Left lobe of liver (tissue), 2 donors: ENCODE measurements around the gene NIPAL4. TPM values are rescaled to one million over a fixed set of nuclear protein-coding genes. Genes with fewer than 3 reads are reported as not detected.
"Not testable (repeated sequence)": the region's sequence is repeated elsewhere in the genome, so short reads cannot be mapped to it uniquely, and the experiment has no call there.

Source experiments
- ATAC-seq: fragments of 200-7000 bp; cut with Tn5 transposase; one replicate; pipeline ENCODE4 v1.9.1; 2020; ENCODE audit warnings: mild to moderate bottlenecking, moderate library complexity
- DNase-seq: peaks from one replicate; pipeline ENCODE4 v3.0.0-alpha.2; 2020; ENCODE audit warnings: low spot score
- total RNA-seq: library from RNA; stranded (reverse); gene quantifications from one replicate; pipeline ENCODE4 v1.2.1, GENCODE V29; 2021
- donor health status: DM: no; HTN: no; CAD: no; lungs with moderate emphysema.
- donor health status: DM: no; HTN: yes; CAD: no.

The NIPAL4 gene
- total RNA-seq, 1 donor from 2014 or later, result not detected

- DNase-seq, result not testable (repeated sequence)
These were observed 22.7 kb downstream of the NIPAL4 start for GRCh38 chr5:157482702-157483101.

GRCh38 chr5:157484768-157485167, 24.8 kb downstream of the NIPAL4 start:
- DNase-seq, result peak; percentile 87
- peak; percentile 86 for ATAC-seq

More at GRCh38 chr5:157482702-157483101, 22.7 kb downstream of the NIPAL4 start:
- ATAC-seq, result not testable (repeated sequence)

DNA sequence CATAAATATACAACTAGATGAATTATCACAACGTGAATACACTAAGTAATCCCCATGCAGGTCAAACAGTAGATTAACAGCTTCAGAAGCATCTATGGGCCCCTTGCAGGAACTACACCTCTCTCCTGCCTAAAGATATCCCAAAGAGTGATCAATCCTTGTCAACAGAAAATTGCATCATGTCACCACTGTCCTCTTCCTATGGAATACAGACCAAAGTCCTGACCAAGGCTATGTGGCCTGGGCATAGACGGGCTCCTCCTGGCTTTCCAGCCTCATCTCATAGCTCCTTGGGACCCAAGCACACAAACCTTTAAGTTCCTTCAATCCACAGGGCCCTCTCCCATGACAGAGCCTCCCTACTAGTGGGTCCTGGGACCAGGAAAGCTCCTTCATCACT, 25.3 kb downstream of the NIPAL4 start:
- ATAC-seq, result peak; percentile 33

GRCh38 chr5:157485811-157486210, 25.8 kb downstream of the NIPAL4 start:
- DNase-seq (no peak), ATAC-seq (no peak)

More for the DNA sequence above, 25.3 kb downstream of the NIPAL4 start:
- DNase-seq, result no peak

DNA sequence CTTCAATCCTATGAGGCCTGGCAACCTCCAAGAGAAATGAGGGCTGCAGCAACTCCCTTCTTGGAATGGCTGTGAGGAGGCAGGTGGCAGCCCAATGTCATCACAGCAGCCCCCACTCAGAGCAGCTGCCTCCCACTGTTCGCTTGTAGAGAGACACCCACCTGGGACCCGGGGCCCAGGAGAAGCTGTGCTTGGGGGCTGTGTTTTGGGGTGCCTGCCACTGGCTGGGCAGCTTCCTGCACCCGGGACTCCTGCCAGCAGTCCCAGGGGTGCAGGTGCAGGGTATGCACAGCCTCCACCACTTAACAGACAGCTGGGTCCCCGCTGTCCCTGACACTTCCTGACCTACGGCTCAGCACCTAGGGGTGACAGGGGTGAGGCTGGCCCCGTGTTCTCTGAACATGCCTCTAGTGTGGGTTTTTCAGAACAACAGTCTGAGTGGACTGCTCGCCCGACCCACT, 26.2 kb downstream of the NIPAL4 start:
- no peak for ATAC-seq
- no peak for DNase-seq

DNA sequence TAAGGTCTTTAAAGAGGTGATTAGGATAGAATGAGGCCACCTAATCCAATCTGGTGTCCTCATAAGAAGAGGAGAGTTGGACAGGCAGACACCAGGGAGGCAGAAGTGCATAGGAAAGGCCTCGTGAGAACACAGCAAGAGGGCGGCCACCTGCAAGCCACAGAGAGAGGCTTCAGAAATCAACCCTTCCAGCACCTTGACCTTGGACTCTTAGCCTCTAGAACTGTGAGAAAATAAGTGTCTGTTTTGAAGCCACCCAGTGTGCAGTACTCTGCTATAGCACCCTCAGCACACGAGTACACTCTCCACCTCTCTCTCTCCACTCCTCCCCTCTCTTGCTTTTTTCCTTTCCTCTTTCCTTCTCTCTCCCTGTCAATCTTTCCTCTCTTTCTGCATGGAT, 26.8 kb downstream of the NIPAL4 start:
- ATAC-seq (no peak), DNase-seq (no peak)

DNA sequence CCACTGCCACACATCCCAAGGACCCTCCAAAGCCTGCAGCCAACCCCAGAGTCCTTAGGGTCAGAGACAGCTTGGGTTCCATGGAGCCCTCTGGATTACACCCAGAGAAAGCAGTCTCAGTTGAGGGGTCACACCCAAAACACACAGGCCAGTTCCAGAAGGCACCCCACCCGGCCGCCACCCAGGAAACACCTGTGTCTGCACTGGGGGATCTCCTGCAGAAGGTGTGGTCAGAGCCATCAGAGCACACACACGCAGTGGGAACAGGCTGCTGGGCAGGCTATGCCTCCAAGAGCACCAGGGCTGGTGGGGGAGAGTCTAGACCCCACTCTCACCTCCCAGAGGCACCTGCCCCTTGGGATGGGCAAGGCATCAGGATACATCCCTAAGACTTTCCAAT, 27.3 kb downstream of the NIPAL4 start:
- no peak for ATAC-seq
- no peak for DNase-seq

DNA sequence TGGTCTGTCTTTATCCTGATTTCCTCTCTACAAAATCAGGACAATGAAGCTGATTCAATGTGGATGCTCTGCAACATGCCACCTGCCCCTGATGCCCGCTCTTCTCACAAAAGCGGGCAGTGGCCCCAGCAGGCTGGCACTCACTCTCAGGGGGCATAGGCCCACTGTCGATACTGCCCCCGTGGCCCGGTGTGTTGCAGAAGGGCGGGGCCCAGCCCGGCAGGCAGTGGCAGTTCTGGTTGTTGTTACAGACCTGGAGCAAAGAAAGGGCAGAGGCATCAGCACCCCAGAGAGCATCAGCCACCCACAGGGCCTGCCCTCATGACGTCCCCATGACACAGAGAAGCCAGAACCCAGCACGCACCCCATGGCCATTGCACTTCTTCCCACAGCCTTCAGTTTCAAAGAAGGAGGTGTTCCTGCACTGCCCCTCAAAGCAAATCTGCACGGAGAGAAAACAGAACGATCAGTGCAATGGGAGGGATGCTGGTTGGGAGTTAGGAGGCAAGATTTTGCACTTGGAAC, 31.5 kb downstream of the NIPAL4 start:
- DNase-seq (no peak), ATAC-seq (no peak)

- DNase-seq, result no peak
These were observed 32.9 kb downstream of the NIPAL4 start for GRCh38 chr5:157492886-157493285.

GRCh38 chr5:157494178-157494832, 34.3 kb downstream of the NIPAL4 start:
- DNase-seq (no peak), ATAC-seq (peak; percentile 52)

More at GRCh38 chr5:157492886-157493285, 32.9 kb downstream of the NIPAL4 start:
- no peak for ATAC-seq

DNA sequence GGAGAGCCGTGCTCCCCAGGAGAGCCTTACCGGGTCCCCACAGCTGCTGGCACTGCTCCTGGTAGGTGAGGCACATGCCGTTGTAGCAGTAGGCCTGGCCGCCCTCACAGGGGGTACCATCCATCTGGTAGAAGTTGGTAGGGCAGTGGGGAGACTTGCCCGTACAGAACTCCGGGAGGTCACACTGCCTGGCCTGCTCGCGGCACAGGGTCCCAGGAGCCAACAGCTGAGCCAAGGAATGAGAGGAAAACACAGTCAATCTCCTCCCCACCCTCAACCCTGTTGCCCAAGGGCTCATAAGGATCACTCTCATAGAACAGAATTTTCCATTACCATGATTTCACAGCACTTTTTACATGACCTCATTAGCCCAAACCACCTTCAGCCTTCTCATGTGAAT, 36.9 kb downstream of the NIPAL4 start:
- ATAC-seq (no peak), DNase-seq (no peak)

- DNase-seq (no peak), ATAC-seq (peak; percentile 25)
These were observed 38.0 kb downstream of the NIPAL4 start for GRCh38 chr5:157497875-157498611.

DNA sequence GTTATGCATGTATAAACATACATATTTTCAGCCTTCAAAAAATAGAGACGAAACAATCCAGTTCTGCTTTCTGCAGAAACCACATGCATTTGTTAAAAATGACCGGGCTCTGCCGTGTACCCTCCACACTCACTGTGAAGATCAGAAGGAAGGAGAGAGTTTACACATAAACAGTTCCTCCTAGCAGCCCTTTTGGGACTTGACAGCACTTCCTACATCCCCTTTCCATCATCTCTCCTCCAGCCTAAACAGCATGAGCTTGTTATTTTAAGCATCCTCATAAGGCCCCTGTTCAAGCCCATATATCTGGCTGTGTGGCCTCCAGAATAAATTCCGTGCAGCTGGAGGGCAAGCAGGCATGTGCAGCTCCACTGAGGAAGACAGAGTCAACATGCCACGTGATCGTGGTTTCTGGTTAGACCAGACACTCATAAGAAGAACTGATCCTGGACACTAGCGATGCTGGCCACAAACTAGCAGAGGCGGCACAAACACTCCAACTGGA, 42.2 kb downstream of the NIPAL4 start:
- DNase-seq (no peak), ATAC-seq (no peak)

GRCh38 chr5:157504053-157504452, 44.0 kb downstream of the NIPAL4 start:
- no peak for DNase-seq
- ATAC-seq, result no peak

GRCh38 chr5:157505496-157505895, 45.5 kb downstream of the NIPAL4 start:
- no peak for ATAC-seq
- no peak for DNase-seq

DNA sequence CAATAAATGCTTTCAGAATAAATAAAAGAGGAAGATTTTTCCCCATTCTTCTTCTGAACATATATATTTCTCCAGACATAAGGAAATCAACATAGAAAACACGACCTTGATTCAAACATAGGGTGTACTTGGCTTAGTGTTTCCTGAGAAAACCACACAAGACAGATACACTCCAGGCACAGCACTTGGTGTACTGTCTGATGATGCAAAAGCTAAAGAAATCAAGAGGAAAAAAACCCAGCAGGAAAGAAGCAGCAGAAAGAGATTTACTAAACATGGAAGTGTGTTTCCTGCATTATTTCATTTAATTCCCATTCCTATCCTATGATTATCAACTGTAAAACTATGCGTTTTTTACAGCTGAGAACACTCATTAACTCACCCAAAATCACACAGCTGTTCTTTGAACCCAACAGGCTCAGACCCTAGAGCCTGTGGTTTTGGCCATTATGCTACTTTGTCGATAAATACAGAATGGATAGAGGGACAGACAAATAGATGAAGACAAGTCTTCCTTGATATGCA, 46.1 kb downstream of the NIPAL4 start:
- no peak for DNase-seq
- ATAC-seq, result no peak

DNA sequence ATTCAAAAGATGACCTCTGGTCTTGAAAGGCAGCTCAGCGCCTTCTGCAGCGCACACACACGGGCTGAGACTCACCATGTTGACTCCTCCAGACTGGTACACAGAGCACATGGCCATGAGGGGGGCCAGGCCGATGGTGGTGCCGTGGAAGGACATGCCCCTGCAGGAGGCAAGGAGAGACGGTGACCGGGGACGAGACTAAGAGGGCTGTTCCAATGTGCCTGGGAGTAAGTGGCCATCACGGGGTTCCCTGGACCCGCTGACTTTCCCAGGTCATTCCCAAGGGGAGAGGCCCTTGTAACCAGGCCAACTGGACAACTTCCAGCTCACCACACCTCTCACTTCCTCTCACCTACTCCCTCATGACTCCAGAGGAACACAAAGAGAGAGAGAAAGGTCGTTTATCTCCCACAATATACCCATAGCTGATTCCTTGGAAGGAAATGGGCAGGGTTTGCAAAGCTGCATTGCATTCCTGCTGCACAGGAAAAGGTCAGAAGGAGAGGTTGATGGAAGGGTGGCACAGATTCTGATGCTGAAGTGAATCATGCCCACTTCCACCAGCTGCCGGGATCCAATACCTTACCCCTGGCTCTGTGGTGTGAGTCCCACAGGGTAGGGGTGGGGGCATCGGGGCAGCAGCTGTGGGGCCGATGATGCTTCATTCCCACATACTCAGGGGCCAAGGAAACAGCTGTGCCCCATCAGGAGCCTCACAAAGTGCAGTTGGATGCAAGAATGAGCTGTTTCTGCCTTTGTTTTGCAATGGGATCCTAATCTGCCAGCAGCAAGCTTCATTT, 47.2 kb downstream of the NIPAL4 start:
- DNase-seq (no peak), ATAC-seq (no peak)

DNA sequence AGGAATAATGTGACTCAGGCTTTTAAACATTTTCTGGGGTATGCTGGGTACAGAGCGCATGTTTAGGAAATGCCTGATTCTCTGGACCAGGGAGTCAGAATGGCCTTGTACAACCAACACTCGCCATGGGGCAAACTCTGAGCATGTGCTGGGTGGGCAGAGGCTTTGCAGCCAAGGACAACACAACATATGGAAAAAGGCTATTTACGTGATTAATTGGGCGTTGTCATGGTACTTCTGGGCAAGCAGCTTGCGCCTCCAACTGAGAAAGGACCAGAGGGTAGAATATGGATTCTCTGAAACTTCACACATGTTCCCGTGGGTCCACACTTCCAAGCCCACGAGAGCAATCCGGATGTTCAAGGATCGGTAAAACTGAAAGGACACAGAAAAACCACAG, 49.1 kb downstream of the NIPAL4 start:
- DNase-seq (no peak), ATAC-seq (no peak)

DNA sequence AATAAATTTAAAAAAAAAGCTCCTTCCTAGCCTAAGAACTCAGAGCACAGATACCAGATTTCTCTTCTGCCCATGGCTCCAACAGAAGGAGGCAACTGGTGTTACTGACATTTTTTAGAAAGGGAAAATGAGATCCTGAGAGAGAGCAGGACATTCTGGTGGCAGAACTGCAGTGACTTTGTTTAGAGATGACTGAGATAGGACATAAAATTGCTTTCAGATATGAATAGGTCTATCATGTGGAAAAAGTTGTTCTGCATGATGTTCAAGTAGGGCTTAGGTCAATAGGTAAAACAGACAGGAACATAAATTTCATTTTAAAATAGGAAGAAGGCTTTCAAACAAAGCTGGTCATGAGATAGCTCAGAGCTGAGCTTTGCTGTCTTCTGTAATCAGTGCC, 49.6 kb downstream of the NIPAL4 start:
- ATAC-seq (no peak), DNase-seq (no peak)

DNA sequence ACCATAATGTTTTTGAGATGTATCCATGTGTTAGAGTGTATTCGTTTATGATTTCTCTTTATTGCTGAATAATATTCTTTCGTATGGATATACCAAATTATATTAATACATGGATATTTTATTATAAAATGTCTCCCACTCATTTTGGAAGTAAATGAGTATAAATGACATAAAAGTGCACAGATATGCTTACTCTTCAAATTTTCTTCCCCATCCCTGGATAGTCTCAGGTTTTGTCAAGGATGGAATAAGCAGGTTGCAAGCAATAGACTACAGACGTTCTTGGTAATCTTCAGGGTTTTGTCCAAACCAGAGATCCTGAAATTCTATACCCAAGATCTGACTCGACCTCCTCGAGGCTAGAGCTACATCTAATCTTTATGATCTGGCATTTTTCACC, 50.7 kb downstream of the NIPAL4 start:
- ATAC-seq (no peak), DNase-seq (no peak)
